ENCODE measurements around the gene CCDC71. TPM values are rescaled to one million over a fixed set of nuclear protein-coding genes. Genes with fewer than 3 reads are reported as not detected.

CCDC71 gene
- total RNA-seq, 4 donors from 2014 or later: 30.4 to 38.3 (median 36.3) TPM

DNA sequence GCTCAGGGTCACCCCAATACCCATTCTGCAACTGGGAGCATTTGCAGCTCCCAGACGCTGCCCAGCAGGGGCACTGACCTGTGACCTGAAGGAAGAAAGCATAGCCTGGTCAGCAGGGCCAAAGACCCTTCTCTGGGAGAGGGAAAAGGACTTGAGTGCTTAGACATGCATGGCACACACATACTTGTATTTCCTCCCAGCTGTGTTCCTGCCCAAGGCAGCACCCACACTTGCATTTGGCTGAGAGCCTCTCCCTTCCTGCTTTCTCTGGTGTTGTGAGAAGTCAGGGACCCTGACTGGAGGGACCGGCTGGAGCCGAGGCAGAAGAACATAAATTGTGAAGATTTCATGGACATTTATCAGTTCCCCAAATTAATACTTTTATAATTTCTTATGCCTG is 26.1 kb downstream of the CCDC71 start:
- Histone ChIP-seq H3K27me3 (no peaks in the 10 kb centered on the region), H3K4me1 (peaks cover 0 to under 1% (median 0%) of the 10 kb centered on the region in 4 donors), H3K27ac (no peak overlapping the region), H3K36me3 (no peaks in the 10 kb centered on the region), H3K4me3 (no peak overlapping the region), H3K9me3 (no peaks in the 10 kb centered on the region)
- DNase-seq (ENCODE audit: low spot score in 2 of 2): no peak
- no peak for TF ChIP-seq POLR2A (IDR thresholded peaks at IDR 0.05)
- TF ChIP-seq, protein P1, sequence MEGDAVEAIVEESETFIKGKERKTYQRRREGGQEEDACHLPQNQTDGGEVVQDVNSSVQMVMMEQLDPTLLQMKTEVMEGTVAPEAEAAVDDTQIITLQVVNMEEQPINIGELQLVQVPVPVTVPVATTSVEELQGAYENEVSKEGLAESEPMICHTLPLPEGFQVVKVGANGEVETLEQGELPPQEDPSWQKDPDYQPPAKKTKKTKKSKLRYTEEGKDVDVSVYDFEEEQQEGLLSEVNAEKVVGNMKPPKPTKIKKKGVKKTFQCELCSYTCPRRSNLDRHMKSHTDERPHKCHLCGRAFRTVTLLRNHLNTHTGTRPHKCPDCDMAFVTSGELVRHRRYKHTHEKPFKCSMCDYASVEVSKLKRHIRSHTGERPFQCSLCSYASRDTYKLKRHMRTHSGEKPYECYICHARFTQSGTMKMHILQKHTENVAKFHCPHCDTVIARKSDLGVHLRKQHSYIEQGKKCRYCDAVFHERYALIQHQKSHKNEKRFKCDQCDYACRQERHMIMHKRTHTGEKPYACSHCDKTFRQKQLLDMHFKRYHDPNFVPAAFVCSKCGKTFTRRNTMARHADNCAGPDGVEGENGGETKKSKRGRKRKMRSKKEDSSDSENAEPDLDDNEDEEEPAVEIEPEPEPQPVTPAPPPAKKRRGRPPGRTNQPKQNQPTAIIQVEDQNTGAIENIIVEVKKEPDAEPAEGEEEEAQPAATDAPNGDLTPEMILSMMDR (IDR thresholded peaks at IDR 0.05): no peak
- TF ChIP-seq EP300 (IDR thresholded peaks at IDR 0.05): no peak
- WGBS, 2 donors: 59 to 76% methylated on average over 3 of the region's 3 CpGs

DNA sequence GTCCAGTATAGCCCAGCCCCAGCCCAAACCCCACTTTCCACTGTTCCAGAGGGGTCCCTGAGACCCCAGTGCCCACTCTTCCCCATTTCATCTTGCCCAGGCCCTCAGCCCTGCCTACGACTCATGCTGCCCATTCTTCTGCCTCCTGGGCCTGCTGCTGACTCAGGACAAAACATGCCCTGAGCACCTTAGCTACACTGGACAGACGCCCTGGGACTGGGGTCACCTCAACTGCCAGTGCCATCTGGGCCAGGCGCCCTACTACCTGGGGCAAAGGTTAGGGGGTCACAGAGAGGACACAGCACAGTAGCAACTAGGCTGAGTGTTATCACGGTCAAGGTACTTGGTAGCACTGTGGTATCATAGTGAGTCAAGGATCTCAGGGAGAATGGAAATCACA is 30.6 kb downstream of the CCDC71 start:
- TF ChIP-seq EP300 (IDR thresholded peaks at IDR 0.05) (no peak), POLR2A (IDR thresholded peaks at IDR 0.05) (no peak)
- TF ChIP-seq, protein P1 (IDR thresholded peaks at IDR 0.05): no peak
- no peaks in the 10 kb centered on the region for H3K27me3 ChIP-seq
- H3K36me3 ChIP-seq: peaks cover 0 to 7% (median 0%) of the 10 kb centered on the region in 3 donors
- DNase-seq (ENCODE audit: low spot score in 2 of 2): no peak
- peaks cover 0 to 32% (median 14%) of the 10 kb centered on the region in 4 donors for H3K4me1 ChIP-seq
- 69 to 72% methylated on average over 4 of the region's 4 CpGs for WGBS, 2 donors
- no peak overlapping the region for H3K27ac ChIP-seq
- H3K4me3 ChIP-seq: no peak overlapping the region
- no peaks in the 10 kb centered on the region for H3K9me3 ChIP-seq

- H3K9me3 ChIP-seq: no peaks in the 10 kb centered on the region
- TF ChIP-seq, protein P1 (IDR thresholded peaks at IDR 0.05): no peak
- TF ChIP-seq POLR2A (IDR thresholded peaks at IDR 0.05): no peak
- no peak for TF ChIP-seq EP300 (IDR thresholded peaks at IDR 0.05)
- H3K4me3 ChIP-seq: no peak overlapping the region
- peak overlapping the region in 2 of 4 donors; percentile 91 to 95 for H3K27ac ChIP-seq
- H3K36me3 ChIP-seq: peaks cover 0 to 16% (median 0%) of the 10 kb centered on the region in 3 donors
- no peaks in the 10 kb centered on the region for H3K27me3 ChIP-seq
- WGBS, 2 donors: 27 to 34% methylated on average over 2 to 3 of the region's 3 CpGs
- H3K4me1 ChIP-seq: peaks cover 0 to 40% (median 14%) of the 10 kb centered on the region in 4 donors
- no peak for DNase-seq (ENCODE audit: low spot score in 2 of 2)
These were observed 31.5 kb downstream of the CCDC71 start for GRCh38 chr3:49134471-49135265.

DNA sequence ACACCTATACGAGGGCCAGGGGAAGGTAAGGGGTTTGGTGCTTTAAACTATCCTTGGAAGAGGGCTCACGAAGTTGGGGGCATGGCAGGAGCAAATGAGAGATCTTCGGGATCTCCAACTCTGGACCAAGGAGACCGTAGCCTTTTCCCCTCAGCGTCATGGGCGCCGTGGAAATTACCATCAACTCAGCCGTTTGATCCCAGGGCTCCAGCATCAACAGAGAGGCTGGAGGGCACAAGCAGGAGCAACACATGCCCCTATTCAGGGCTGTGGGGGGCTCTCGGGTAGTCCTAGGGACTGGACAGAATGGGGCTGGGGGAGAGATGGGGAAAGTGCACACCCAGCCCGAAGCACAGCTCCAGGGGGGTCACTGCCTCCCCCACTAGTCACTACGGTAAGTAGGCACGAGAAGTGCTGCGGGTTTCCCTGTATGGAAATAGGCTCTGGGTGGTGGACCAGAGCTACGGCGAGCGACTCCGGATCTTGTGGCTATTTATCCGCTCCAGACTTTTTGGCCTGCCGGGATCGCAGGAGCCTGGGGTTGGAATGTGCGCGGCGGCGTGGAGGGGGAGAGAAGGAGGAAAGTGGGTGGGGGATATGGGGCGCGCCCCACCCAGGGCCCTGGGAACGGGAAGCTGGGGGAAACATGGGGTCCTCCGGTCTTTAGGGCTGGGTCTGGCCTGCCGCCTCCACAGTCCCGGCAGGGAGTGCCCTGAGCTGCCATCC is 32.7 kb downstream of the CCDC71 start:
- TF ChIP-seq POLR2A (IDR thresholded peaks at IDR 0.05): peak in 1 of 2 donors; percentile 20
- TF ChIP-seq, protein P1 (IDR thresholded peaks at IDR 0.05): peak in 1 of 5 experiments; percentile 29
- TF ChIP-seq EP300 (IDR thresholded peaks at IDR 0.05): peak in 1 of 2 donors; percentile 68
- 4 to 5% methylated on average over 25 to 30 of the region's 30 CpGs for WGBS, 2 donors
- Histone ChIP-seq H3K4me3 (peak overlapping the region; percentile 52 to 89 (median 65)), H3K36me3 (peaks cover 0 to 29% (median 0%) of the 10 kb centered on the region in 3 donors), H3K27me3 (no peaks in the 10 kb centered on the region), H3K4me1 (peaks cover 0 to 45% (median 14%) of the 10 kb centered on the region in 4 donors), H3K27ac (peak overlapping the region; percentile 64 to 95 (median 88)), H3K9me3 (no peaks in the 10 kb centered on the region)
- peak; percentile 74 to 83 for DNase-seq (ENCODE audit: low spot score in 2 of 2)

All from tibial nerve (tissue), 4 donors.